HG02642 (cell line): Measurements from ENCODE around the gene CHAF1A.

Experiments used
- ATAC-seq: cut with Tn5 transposase; IDR thresholded peaks from one replicate; pipeline ENCODE4 v1.9.1; 2021; ENCODE audit warnings: mild to moderate bottlenecking; ENCODE audit not compliant: unreplicated experiment, poor library complexity

The CHAF1A gene, protein sequence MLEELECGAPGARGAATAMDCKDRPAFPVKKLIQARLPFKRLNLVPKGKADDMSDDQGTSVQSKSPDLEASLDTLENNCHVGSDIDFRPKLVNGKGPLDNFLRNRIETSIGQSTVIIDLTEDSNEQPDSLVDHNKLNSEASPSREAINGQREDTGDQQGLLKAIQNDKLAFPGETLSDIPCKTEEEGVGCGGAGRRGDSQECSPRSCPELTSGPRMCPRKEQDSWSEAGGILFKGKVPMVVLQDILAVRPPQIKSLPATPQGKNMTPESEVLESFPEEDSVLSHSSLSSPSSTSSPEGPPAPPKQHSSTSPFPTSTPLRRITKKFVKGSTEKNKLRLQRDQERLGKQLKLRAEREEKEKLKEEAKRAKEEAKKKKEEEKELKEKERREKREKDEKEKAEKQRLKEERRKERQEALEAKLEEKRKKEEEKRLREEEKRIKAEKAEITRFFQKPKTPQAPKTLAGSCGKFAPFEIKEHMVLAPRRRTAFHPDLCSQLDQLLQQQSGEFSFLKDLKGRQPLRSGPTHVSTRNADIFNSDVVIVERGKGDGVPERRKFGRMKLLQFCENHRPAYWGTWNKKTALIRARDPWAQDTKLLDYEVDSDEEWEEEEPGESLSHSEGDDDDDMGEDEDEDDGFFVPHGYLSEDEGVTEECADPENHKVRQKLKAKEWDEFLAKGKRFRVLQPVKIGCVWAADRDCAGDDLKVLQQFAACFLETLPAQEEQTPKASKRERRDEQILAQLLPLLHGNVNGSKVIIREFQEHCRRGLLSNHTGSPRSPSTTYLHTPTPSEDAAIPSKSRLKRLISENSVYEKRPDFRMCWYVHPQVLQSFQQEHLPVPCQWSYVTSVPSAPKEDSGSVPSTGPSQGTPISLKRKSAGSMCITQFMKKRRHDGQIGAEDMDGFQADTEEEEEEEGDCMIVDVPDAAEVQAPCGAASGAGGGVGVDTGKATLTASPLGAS

DNA sequence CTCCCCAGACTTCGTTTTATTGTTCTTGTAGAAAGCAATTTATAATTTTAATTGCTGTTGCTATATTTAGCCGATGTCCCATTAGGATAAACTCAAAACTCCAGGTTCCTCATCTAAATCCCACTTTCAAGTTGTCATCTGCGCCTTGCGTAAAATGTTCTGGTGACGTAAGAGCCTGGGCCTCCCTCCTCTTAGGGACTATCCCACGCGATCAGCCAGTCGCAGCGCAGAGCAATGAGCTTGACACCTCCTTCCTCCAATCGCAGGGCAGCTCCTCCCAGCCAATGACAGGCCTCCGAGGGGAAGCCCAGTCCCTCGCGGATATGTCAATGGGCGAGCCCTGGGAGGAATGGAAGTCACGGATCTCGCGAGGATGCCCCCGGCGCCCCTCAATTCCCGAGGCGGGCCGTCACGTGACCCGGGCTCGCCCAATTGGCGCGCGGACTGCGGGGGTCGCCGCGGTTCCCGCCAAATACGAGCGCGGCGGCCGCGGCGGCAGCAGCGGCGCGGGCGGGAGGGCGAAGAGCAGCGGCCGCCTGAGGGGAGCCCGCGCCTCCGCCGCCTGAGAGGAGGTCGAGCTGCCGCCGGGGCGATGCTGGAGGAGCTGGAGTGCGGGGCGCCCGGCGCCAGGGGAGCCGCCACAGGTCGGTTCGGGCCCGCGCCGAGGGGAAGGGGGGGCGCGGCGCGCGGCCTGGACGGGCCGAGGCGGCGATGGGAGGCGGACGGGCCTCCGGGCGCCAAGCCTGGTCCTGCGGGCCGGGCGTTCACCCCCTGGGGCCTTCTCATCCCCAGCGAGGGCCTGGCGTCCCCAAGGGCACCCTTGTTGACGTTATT, at the start of gene CHAF1A:
Gene CHAF1A (plus strand): TSS at position 470 of the 834 bp plus-strand sequence. CDS start 123 bp downstream, at position 593.
- peak; percentile 76 for ATAC-seq

DNA sequence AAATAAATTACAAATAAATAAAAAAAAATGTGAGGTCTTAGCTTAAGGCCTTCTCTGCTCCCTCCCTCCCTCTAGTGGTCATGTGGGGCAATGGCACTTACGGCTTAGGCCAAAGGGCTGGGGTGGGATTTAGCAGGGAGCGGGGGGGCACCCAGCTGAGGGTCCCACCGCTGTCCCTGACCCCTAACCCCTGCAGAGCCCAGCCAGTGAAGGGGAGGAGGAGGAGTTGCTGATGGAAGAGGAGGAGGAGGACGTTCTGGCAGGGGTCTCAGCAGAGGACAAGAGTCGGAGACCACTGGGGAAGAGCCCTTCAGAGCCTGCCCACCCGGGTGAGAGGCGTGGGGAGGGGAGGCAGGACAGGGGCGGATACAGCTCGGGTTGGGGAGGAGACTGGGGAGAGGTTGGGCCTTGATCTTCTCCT, 49.7 kb upstream of the CHAF1A start:
- ATAC-seq: no peak

DNA sequence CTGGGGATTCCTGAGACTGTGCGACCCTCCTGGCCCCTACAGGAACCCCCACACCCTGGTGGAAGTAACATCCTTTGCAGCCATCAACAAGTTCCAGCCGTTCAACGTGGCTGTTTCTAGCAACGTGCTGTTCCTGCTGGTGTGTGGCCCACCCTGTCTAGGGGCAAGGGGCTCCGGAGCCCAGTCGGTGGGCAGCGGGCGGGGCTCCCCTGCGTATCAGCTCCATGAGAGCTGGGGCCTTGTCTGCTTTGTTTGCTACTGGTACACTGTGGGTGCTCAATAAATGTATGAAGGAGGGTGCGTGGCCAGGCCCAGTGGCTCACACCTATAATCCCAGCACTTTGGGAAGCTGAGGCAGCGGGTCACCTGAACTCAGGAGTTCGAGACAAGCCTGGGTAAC, 48.2 kb upstream of the CHAF1A start:
- no peak for ATAC-seq

DNA sequence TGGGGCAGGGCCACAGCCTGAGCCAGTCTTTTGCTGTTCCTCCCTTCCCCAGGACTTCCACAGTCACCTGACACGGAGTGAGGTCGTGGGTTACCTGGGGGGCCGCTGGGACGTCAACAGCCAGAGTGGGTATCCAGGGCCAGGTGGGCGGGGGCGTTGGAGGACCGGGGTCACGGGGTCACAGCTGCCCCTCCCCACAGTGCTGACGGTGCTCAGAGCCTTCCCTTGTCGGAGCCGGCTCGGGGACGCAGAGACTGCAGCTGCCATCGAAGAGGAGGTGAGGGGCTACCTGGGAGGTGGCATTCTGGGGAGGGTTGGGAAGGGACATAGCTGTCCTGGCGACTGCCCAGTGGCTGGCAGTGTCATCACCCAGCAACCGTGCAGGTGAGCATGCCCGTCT, 47.5 kb upstream of the CHAF1A start:
- no peak for ATAC-seq

DNA sequence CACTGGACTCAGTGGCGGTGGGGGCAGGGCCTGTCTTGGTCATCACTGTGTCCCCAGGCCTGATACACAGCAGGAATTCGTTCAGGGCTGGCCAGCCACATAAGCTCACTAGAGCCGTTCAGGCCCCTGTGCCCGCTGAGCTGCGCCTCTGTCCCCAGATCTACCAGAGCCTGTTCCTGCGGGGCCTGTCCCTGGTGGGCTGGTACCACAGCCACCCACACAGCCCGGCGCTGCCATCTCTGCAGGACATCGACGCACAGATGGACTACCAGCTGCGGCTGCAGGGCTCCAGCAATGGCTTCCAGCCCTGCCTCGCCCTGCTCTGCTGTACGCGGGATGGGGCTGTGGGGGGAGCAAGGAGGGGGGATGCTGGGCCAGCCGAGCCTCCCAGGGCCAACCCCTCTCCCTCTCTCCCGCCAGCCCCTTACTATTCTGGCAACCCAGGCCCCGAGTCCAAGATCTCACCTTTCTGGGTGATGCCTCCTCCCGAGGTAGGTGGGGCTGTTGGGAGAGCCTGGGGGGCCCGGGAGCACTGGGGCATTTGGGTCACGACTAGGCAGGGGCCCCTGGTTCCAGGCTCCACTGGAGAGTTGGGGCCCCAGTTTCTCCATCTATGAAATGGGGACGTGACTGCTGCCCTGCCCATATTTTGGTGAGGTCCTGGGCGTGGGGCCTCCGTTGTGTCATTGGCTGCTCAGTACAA, 45.2 kb upstream of the CHAF1A start:
- no peak for ATAC-seq

DNA sequence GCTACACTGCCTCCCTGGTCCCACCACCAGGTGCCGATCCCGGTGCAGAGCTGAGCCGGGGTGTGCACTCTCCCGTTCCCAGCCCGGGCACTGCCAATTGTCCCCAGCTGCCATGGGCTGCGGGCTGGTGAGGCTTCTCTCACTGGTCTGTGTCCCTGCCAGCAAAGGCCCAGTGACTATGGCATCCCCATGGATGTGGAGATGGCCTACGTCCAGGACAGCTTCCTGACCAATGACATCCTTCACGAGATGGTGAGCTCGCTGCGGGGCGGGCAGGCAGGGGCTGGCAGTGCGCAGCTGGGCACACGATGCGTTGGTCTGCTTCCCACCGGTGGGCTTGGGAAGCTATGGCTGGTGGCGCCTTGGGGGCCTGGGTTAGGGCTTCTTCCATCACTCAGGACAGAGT, 44.5 kb upstream of the CHAF1A start:
- no peak for ATAC-seq

DNA sequence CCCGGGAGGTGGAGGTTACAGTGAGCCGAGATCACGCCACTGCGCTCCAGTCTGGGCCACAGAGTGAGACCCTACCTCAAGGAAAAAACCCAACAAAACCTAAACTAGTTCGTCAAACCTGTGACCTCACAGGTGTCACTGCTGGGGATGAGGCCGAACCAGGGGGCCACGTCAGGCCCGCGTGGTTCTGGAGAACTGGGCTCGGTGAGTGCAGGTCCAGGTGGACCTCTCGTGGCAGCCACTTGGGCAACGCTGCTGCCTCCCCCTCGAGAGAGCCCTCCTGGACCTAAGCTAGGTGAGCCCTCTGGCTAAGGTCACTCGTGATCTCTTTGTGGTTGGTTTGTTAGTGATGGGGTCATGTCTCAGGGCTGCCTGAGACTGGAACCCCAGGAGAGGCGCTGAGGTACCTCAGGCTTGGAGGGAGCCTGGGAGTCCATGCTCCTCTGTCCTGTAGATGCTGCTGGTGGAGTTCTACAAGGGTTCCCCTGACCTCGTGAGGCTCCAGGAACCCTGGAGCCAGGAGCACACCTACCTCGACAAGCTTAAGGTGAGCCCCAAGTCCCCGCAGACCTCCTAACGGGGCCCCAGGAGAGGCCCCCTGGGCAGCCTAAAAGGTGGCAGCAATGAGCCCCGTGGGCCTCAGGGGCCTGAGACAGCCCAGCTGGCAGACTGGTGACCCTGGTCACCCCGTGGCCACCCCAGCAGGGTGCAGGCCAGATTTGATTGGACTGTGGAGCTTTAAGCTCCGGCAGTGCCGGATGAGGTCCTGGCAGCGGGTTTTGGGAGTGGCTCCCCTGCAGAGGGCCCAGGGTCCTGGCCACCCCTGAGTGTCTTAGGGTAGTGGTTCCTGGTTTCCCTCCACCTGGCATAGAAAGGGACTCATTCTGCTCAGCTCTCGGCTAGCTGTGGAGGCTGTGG, 43.5 kb upstream of the CHAF1A start:
- no peak for ATAC-seq

DNA sequence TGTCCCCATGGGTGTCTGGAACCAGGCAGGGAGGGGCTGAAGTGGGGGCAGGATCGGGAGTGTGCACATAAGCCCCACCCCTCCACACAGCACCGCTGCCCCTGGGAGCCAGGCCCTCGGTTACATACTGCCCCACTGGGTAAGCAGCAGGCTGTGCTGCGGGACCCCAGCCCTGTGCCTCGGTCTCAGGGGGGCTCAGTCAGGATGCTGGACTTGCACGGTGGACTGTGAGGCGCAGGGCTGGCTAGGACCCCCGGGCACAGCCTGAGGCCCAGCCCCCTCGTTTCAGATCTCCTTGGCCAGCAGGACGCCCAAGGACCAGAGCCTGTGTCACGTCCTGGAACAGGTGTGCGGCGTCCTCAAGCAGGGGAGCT, 42.8 kb upstream of the CHAF1A start:
- ATAC-seq: no peak

DNA sequence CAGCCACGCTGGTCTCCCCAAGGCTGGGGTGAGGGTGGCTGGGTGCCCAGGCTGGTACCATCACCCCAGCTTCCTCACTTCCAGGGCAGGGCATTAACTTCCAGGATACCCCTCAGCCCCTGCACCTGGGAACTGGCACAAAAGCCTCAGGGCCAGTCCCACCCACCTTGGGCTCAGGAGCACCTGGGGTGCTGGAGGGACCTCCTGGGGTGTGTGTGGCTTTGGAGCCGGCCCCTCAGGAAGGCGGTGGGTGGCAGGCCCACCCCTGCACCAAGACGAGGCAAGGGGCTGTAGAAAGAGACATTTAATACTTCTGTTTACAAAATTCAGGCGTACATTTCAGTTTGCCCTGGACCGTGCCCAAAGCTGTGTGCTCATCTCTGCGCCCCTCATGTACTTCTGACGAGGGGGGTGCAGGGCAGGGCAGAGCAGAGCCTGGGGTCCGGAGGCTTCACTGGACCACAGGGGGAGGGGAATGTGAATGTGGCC, 42.3 kb upstream of the CHAF1A start:
- ATAC-seq: no peak

DNA sequence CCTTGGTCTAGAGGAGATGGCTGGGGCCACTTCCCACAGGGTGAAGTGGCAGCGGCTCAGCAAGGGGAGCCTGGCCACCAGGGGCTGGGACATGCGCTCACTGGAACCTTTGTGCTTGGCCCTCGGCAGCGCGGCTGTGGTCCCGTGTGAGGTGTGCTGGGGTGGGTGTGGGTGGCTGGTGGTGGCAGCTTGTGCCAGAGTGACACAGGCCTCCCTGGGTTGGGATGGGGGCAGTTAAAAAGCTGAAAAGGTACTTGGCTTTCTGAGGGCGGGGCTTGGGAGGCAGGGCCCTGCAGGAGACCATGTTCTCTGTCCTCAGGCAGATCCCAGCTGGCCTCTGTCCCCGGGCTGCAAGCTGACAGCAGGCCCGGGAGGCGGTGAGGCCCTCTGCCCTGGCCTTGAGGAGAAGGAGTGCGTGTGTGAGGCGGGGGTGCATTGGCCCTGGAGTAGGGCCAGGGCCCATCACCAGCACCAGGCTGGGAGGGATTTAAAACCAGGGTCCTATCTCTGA, 41.7 kb upstream of the CHAF1A start:
- ATAC-seq: no peak

DNA sequence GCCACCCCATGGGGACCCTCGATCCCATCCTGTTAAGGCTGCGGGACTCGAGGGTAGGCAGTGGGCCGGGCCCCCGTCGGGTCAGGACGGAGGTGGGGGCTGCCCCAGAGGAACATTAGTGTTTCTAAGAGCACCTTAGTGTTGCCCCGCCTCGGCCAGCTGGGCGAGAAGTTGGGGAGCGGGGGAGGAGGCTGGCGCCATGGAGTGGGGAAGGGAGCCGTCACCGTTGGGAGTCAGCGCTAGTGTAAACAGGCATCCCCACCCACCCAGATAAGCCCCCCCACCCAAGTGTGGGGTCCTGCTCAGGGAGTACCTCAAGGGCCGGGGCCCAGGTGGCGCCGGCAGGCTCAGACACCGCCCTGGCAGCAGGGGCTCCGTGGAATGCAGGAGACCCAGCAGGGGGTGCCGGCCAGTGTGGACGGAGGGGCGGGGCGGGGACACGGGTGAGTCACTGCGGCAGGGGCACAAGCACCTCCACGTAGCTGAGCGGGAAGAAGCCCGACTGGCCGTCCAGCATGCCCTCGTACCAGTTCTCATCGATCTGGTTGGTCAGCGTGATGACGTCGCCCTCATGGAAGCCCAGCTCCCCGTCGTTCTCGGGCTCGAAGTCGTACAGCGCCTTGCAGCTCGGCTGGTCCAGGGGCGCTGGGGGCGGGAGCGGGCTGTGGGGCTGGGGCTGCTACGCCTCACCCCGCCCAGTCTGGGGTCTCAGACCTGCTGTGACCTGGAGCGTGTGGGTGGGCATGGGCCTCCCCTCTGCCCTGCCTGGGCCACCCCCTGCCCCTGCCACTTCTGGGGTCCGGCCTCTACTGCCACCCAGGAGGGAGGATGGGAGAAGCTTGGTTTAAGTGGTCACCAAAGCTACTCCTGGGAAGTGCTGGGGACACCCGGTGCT, 41.0 kb upstream of the CHAF1A start:
- ATAC-seq: no peak

DNA sequence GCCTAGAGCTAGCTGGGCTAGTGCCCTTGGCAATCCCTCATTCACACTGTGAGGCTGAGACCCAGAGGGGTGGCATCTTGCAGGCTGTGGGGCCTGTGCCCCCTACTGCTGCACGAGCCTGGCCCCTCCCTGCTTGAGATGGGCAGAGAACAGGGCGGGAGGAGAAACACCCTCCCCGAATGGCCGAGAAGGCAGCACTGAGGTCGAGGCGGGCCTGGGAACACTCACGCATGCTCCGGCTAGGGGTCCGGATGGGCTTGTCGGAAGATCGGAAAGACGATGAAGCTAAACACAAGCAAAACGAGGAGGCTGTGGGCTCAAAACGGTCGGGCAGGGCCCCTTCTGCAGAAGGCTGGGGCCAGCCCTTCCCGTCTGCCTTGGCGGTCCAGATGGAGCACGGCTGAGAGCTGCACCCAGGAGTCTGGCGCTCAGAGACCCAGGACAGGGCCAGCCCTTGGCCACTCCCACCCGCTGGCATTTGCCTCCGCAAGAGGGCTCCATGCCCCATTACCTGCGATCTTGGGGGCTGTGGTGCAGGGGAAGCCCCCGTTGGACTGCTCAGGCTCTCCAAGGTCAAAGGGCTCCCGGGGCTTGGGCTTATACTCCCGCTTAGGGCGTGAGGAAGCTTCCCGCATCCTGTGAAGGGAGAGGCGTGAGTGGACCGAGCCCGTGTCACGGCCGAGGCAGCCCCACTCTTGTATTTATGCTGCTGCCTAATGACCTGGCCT, 40.2 kb upstream of the CHAF1A start:
- no peak for ATAC-seq

DNA sequence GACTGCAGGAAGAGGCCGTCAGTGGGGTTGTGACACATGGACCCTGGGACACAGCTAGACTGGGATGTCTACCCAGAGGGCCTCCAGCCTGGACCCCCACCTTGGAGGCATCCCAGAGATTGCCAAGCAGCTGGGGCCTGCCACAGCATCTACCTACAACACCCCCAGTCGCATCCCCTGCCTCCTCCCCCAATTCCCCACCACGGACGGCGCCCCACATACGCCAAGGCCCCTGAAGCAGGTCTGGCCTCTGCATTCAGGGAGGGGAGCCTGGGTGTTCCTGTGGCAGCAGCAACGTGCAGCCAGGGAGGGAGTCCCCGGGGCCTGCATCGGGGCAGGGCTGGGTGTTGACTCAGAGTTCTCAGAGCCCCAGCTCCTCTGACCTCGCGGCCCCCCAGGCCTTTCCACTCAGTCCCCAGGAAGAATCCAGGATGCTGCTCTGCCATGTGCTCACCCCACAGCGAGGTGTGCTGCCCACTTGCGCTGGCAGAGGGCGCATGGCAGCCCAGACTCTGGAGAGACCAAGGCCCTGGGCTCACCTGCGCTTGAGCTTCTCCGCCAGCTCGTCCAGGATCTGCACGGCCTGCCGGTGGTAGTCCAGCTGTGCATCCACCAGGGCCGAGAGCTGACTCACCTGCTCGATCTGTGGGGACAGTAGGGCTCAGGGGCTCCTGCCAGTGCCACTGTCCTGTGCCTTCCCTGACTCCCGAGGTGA, 39.5 kb upstream of the CHAF1A start:
- no peak for ATAC-seq

DNA sequence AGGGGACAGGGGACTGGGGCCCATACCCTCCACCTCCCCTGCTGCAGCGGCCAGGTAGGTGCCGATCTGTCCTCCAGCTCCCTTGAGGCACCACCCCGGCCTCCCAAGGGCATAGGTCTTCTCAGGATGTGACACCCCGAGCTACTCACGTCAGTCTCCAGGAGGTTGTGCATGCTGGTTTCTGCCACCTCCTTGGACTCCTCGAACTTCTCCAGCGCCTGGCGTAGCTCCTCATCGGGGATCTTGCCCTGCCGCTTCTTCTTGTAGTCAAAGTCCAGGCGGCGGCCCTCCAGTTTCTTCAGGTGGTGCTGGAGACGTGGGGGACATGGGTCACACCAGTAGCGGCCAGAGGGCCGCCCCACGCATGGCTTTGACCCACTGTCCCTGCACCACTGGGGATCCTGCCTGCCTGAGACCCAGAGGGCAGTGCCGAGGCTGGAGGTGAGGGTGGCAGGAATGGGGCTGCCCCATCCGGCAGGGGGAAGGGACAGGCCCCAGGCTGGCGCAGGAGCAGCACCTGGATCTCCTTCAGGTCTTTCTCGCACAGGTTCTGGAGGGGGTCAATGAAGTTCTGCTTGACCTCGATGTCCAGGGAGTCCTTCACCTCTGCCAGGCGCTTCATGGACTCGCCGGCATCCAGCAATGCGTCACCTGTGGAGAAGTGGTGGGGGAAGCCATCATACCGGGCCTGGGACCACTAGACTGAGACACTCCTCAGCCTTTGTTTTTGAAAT, 38.7 kb upstream of the CHAF1A start:
- ATAC-seq: no peak

DNA sequence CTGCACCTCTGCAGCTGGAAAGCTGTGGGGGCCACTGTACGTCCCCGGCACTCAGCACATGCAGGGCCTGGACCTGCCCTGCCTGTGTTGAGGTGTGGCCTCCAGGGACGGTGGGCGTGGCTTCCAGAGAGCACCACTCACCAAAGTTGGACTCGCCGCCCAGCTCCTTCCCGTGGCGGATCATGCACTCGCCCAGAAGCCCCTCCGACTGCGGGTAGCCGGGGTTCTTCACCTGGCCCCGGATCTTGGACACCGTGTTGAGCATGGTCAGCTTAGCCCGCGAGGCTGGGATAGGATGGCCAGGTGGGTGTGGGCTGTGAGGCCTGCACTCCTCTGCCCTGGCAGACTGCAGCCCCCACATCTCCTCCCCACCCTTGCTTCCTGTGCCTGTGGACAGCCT, 37.1 kb upstream of the CHAF1A start:
- no peak for ATAC-seq
